Hematopoietic multipotent progenitor cell treated with erythropoietin and hydrocortisone succinate and interleukin-3 and kit ligand, for 8 days (in vitro differentiated cells): ENCODE measurements around the gene HDAC9.
A peak's percentile ranks its signal among the peaks of the same experiment; 100 is the strongest.
"Not testable (repeated sequence)": the region's sequence is repeated elsewhere in the genome, so short reads cannot be mapped to it uniquely, and the experiment has no call there.

ENCODE experiments used
- DNase-seq: peaks from one replicate; pipeline ENCODE4 v3.0.0-alpha.2; 2015

HDAC9 gene

DNA sequence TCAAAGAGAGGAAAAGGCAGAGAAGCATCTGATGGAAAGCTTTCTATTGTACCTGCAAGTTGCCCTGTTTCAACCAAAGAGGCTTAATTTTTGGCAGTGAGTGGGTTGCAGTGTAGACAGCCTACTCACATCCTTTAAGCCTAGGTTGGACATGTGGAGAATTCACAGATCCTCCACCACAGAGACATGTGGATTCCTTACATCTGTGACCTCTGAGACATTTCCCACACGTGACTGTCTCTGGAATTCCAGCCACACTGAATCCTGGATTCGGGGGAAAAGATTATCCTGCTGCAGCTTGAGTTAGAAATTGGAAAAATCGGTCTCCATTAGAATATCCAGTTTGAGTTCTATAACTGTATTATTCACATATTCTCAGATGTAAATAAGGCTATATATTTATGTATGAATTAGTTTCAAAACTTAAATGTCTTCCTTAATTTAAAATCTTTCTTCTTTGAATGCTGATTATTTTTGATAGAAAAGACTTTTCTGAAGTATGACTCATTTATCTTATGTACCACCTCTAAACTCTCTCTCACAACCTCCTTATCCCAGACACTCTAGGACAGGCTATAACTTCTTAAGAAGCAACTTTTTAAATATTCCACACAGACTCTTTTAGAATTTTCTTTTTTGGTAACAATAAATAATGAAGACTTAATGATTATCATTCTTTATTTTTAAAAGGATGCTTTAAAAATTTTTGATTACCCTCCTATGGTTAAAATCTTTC lies 498.6 kb downstream of the HDAC9 start:
- no peak for DNase-seq

DNA sequence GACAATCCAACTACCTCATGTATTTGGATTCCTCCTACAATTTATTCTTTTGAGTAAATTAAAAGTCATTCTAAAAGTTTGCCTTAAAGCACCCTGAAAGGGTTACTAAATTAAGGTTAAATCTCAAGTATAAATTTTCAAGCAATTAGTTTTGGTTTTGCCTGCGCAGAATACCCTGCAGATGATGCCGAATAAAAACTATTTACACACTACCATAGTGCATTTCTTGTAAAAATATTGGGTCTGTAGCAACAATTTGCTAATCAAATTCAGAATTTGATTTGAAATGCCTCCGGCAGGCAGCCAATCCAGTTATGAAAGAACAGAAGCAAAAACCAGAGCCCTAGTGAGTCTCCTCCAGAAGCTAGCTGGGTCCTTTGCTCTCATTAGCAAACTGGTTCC lies 499.7 kb downstream of the HDAC9 start:
- no peak for DNase-seq

DNA sequence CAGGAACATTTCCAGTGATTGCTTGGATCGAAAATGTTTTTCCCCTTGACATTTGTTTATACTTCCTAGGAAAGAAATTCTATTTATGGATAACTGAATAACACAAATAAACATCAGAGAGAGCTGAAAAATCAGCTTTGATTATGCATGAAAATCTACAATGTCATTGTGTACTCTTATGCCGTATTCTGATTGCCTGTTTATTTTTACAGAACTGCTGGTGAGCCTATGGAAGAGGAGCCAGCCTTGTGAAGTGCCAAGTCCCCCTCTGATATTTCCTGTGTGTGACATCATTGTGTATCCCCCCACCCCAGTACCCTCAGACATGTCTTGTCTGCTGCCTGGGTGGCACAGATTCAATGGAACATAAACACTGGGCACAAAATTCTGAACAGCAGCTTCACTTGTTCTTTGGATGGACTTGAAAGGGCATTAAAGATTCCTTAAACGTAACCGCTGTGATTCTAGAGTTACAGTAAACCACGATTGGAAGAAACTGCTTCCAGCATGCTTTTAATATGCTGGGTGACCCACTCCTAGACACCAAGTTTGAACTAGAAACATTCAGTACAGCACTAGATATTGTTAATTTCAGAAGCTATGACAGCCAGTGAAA lies 500.4 kb downstream of the HDAC9 start:
- DNase-seq, result no peak

DNA sequence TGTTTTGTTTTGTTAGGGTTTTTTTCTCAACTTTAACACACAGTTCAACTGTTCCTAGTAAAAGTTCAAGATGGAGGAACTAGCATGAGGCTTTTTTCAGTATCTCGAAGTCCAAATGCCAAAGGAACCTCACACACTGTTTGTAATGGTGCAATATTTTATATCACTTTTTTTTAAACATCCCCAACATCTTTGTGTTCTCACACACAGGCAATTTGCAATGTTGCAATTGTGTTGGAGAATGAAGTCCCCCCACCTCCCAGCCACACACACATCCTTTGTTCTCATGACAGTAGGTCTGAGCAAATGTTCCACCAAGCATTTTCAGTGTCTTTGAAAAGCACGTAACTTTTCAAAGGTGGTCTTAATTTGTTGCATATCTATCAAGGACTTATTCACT lies 501.0 kb downstream of the HDAC9 start:
- no peak for DNase-seq

GRCh38 chr7:18997477-18998150 lies 502.1 kb downstream of the HDAC9 start:
- DNase-seq, result no peak

DNA sequence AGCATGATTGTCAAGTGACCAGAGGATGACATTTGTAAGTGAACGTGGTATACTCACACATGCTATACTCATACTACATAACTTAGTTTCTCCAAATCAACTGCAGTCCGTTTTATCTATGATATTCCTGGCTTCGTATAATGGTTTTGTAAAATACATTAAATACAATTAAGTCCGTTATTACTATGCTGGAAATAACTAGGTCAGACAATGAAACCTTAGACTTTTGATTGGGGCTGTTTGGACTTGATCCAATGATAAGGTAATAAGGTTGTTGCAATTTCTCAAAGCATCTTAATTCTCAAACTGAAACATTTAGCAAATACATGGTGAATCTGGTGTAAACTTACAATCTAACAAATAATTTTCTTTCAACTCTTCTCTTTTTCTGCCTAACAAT lies 504.9 kb downstream of the HDAC9 start:
- DNase-seq, result no peak

- DNase-seq, result no peak
Measured at GRCh38 chr7:19001854-19002253, 506.3 kb downstream of the HDAC9 start.

DNA sequence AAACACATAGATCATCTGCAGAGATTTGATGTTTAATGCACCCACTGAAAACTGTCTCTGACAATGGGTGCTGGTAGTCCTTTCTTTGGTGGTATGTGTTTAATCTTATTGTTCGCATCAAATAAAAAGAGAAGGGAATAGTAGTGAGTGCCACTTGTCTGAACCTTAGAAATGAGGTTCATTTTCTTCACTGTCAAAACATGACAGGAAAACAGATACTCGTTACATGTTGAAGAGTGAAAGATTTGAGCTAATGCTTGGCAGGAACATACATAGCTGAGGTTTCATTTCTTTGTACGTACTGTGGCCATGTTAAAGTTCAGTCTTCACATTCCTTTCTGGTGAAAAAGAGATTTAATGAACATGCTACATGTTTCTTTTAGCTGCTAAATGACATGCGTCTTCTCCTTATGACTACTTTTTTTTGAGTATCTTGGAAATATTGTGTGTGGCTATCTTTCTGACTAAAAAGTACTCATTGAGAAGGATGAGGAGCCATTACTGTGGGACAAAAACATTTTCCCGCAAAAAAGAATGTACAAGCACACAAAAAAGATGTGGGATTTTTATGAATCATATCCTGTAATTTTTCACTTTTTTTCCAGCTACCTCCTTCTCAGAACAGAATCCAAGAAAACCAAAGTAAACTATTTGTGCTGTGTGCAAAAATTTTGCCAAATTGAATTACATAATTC lies 513.8 kb downstream of the HDAC9 start:
- DNase-seq, result no peak

DNA sequence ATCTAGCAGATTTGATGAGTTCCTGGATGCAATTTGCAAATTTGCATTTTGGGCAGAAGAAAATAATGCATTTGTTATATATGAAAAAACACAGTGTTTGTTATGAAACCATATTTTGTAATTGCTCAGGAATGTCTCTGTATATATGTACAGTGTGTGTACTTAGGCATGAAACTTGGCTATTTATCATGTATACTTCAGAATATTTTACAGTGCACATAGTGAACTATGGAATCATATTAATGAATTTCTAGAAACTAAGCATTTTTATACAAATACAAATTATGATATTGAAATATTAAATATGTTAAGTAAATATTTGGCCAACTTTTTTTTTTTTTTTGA lies 514.4 kb downstream of the HDAC9 start:
- DNase-seq, result no peak

DNA sequence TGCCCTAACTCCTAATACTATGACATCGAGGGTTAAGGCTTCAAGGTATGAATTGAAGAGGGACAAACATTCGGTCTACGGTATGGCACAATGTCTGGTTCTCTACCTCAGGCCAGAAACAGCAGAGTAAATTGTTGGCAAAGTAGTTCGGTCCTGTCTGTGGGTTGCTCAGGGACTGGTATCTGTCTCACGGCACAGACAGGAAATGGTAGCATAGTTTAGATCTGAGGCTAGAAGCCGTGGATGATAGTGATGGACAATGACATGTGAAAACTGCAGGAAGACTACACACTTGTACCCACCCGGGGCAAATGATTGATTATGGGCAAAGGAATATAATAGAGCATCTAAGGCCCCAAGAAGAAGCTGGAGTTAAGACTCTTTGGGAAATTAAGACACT lies 515.7 kb downstream of the HDAC9 start:
- no peak for DNase-seq

DNA sequence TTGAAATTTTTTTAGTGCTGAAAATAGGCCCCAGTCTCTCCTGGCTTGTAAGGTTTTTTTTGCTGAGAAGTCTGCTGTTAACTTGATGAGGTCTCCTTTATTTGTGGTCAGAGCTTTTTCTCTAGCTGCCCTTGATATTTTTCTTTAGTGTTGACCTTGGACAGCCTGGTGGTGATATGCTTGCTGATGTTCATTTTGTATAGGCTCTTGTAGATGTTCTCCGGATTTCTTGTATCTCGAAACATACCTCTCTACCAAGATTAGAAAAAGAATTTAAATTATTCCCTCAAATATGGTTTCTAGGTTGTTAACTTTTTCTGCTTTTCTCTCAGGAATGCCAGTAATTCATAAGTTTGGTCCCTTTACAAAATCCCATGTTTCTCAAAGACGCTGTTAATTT lies 519.5 kb downstream of the HDAC9 start:
- DNase-seq, result no peak

DNA sequence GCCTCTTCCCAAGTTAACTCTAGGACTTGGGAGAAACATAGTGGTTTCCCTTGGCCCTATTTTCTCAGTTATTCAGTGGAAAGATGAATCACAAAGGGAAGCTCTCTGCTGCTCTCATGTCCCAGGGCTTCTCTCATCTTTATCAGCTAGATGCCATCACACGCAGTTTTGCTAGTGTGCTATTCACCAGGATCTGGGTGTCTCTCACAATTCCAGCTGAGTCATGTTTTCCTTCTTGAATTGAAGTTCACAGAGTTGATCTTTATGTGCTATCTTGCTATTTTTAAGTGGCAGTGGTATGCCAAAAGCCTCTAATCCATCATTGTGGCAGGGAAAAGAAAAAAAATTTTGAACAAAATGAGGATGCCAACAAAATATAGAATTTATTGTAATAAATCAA lies 520.6 kb downstream of the HDAC9 start:
- DNase-seq, result no peak

GRCh38 chr7:19017374-19017773 lies 521.8 kb downstream of the HDAC9 start:
- no peak for DNase-seq

- DNase-seq, result no peak
Measured at GRCh38 chr7:19020062-19020461, 524.5 kb downstream of the HDAC9 start.

DNA sequence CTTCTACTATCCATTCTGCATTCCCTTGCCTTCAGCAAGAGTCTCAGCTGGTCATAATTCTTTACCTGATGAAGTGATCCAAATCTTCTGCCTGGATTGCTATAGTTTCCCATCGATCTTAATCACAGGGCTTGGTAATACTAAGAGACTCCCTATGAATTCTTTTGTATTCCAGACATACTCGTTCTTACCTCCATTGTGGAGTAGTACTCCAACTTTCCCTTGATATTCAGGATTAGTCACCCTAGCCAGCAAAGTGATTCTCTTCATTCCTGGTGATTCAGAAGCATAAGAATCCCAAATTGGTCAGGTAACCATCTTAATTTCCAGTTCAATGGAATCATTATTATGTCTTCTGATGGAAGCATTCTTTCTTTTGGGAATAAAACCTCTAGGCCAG lies 525.2 kb downstream of the HDAC9 start:
- no peak for DNase-seq

DNA sequence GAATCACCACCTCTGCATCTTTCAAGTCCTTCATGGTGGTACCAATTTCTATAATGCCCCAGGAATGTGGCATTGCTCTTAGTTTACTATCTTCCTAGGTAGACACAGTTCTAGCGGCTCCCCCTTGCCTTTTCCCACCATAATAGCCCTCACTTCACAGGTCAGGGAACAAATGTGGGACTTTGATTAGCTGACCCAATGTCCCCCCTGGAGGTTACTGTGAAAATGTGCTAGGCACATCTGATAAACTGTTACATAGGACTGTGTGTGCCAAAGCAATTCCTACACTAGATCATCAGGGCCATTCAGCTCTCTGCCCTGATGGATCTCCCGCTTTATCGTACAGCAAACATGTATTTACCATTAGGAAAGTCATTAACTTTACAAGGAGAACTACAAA lies 527.9 kb downstream of the HDAC9 start:
- no peak for DNase-seq

GRCh38 chr7:19024261-19024660 lies 528.7 kb downstream of the HDAC9 start:
- no peak for DNase-seq

DNA sequence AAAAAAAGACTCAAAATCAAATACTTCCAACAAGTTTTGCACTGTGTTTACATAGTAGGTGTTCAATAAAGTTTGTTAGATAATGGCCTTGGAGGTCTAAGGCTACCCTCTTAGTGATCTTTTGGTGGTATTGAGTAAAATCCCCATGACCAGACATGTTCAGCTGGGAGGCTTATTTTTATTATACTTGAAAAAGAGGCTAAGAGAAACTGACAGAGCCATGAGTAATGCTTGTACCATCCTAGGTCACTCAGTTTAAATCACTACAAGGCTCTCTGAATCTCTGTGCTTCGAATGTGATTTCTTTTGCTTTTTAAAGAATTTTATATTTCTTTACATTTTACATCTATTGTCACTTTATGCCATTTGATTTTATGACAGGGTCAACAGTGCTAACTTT lies 531.3 kb downstream of the HDAC9 start:
- no peak for DNase-seq

DNA sequence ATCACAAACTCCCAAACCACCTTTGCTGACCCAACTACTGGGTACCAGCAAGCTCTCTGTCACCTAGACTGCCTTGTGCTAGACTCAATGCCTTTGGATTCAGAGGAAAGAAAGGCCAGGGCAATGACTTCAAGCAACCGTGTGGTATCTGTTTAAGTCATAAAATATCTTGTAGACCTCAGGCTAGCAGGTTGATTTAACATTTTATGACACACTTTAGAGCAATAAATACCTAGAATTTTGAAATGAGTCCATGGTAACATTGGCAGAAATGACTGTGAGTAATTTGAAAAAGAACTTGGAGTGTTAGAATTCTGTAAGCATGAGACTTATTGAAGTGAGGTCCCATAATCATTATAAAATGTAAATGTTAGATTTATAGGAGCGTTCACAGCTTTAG lies 534.7 kb downstream of the HDAC9 start:
- no peak for DNase-seq

DNA sequence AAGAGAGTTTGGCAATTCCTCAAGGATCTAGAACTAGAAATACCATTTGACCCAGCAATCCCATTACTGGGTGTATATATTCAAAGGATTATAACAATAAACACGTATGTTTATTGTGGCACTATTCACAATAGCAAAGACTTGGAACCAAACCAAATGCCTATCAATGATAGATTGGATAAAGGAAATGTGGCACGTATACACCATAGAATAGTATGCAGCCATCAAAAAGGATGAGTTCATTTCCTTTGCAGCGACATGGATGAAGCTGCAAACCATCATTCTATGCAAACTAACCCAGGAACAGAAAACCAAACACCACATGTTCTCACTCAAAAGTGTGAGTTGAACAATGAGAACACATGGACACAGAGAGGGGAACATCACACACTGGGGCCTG lies 537.4 kb downstream of the HDAC9 start:
- DNase-seq, result not testable (repeated sequence)

DNA sequence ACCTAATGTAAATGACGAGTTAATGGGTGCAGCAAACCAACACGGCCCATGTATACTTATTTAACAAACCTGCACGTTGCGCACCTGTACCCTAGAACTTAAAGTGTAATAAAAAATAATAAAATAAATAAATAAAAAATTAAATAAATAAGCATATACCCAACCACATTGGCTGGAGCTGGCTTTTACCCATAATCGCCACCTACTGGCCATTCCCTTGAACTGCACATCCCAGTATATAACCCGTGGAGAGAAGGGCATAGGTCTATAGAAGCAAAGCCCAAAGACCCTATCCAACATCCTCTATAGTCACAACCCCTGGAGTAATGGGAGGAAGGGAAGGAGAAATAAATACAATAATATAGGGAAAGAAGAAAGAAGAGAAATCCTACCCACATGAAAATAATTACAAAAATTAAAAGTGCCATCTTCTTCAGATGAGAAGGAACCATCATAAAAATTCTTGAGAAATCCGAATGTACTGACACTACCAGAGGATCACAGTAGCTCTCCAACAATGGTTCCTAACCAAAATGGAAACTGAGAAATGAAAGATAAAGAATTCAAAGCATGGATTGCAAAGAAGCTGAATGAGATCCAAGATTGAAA lies 556.3 kb downstream of the HDAC9 start:
- DNase-seq, result peak; percentile 41
